SK-N-SH (cell line): Measurements from ENCODE around the gene SETBP1.

Experiments used
- JUND ChIP-seq: IDR thresholded peaks from 2 replicates; pipeline ENCODE4 v1.4.0; 2012
- MXI1 ChIP-seq: IDR thresholded peaks from 2 replicates; pipeline ENCODE4 v1.6.1; 2012; ENCODE audit warnings: mild to moderate bottlenecking, low read depth, low read length, improper control_type of control experiment
- TCF12 ChIP-seq: IDR thresholded peaks from 2 replicates; pipeline ENCODE4 v1.4.0; 2012
- TF ChIP-seq, protein P1 (sequence below): fragments of 200-600 bp; sonication (generic); IDR thresholded peaks from 2 replicates; pipeline ENCODE4 v1.6.1; 2017; ENCODE audit warnings: antibody characterized with exemption, mild to moderate bottlenecking, moderate library complexity

DNA sequence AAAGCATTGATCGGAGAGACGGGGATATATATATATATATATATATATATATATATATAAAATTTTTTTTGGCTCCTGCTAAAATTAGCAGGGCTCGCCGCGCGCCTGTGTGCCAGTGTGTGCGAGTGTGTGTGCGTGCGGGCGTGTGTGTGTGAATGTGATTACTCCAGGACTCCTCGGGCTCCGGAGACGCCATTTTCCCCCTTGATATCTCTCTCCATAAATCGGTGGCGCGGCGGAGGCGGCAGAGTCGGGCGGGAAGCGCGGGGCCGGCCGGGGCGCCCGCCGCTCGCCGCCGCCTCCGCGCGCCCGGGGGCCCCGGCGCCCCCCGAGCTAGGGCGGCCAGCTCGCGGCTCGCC is 795 bp upstream of the SETBP1 start:
- TF ChIP-seq MXI1, result no peak
- no peak for TF ChIP-seq TCF12
- no peak for TF ChIP-seq JUND
- TF ChIP-seq, protein P1, sequence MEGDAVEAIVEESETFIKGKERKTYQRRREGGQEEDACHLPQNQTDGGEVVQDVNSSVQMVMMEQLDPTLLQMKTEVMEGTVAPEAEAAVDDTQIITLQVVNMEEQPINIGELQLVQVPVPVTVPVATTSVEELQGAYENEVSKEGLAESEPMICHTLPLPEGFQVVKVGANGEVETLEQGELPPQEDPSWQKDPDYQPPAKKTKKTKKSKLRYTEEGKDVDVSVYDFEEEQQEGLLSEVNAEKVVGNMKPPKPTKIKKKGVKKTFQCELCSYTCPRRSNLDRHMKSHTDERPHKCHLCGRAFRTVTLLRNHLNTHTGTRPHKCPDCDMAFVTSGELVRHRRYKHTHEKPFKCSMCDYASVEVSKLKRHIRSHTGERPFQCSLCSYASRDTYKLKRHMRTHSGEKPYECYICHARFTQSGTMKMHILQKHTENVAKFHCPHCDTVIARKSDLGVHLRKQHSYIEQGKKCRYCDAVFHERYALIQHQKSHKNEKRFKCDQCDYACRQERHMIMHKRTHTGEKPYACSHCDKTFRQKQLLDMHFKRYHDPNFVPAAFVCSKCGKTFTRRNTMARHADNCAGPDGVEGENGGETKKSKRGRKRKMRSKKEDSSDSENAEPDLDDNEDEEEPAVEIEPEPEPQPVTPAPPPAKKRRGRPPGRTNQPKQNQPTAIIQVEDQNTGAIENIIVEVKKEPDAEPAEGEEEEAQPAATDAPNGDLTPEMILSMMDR, result no peak
